ENCODE results near the gene SLC16A6. TPM values are rescaled to one million over a fixed set of nuclear protein-coding genes. Genes with fewer than 3 reads are reported as not detected.

The SLC16A6 gene
- polyA plus RNA-seq, 1 of the 3 experiments (the other 2 are of a cell fraction) = not detected

- no peak for TF ChIP-seq IRF3 (IDR thresholded peaks at IDR 0.05; ENCODE audit: low read depth, low read length)
- TF ChIP-seq TEAD4 (IDR thresholded peaks at IDR 0.05; ENCODE audit: borderline replicate concordance, insufficient read depth) = no peak
- no peak for TF ChIP-seq FOXJ3 (CRISPR knock-in tag; IDR thresholded peaks at IDR 0.05)
Measured at GRCh38 chr17:68324114-68324513, 33.2 kb upstream of the SLC16A6 start (continued).

GRCh38 chr17:68322630-68323029 is 31.7 kb upstream of the SLC16A6 start:
- Histone ChIP-seq H2AFZ (ENCODE audit: low read depth) (no peak overlapping the region), H3K27ac (ENCODE audit: low read depth in 2 of 2, low read length in 1 of 2) (no peak overlapping the region), H3K79me2 (ENCODE audit: insufficient read depth) (no peaks in the 10 kb centered on the region), H3K9me2 (no peaks in the 10 kb centered on the region), H3F3A (replicated peaks; ENCODE audit: insufficient read depth) (no peaks in the 10 kb centered on the region), H3K9ac (no peak overlapping the region), H3K4me3 (ENCODE audit: low read depth in 2 of 2, low read length in 1 of 2) (no peak overlapping the region), H3K9me3 (no peaks in the 10 kb centered on the region), H4K20me1 (ENCODE audit: insufficient read depth) (no peaks in the 10 kb centered on the region), H3K36me3 (replicated peaks in 1 of 2; ENCODE audit: control insufficient read depth in 1 of 2, insufficient read depth in 2 of 2, low read length in 1 of 2) (no peaks in the 10 kb centered on the region), H3K4me1 (ENCODE audit: control insufficient read depth in 1 of 2, insufficient read depth in 2 of 2, low read depth in 1 of 2, low read length in 1 of 2) (no peaks in the 10 kb centered on the region), H3K4me2 (no peak overlapping the region), H3K27me3 (ENCODE audit: insufficient read depth) (no peaks in the 10 kb centered on the region)
- 7% methylated on average over 3 of the region's 3 CpGs for WGBS (ENCODE audit: low lambda C conversion rate)
- ChIA-PET CTCF (interaction anchor here (1.7 to 2.3 kb wide), 2 partner anchors 76 to 114 kb away, joined by 5 to 8 read pairs; no protein-coding TSS in a partner anchor), POLR2A (no interaction called here)
- no peak for DNase-seq
- TF ChIP-seq FOXM1 (IDR thresholded peaks at IDR 0.05; ENCODE audit: low read depth) (no peak), ZBTB33 (IDR thresholded peaks at IDR 0.05; ENCODE audit: borderline replicate concordance, low read depth) (no peak), IRF3 (IDR thresholded peaks at IDR 0.05; ENCODE audit: low read depth, low read length) (no peak), PBX3 (IDR thresholded peaks at IDR 0.05) (no peak), RXRA (IDR thresholded peaks at IDR 0.05; ENCODE audit: borderline replicate concordance, low read depth) (no peak), EP300 (IDR thresholded peaks at IDR 0.05; ENCODE audit: borderline replicate concordance in 1 of 2, low read depth in 1 of 2, low read length in 1 of 2) (no peak), GATA2 (CRISPR knock-in tag; IDR thresholded peaks at IDR 0.05) (no peak), CTCF (IDR thresholded peaks at IDR 0.05) (no peak), MEF2A (IDR thresholded peaks at IDR 0.05; ENCODE audit: borderline replicate concordance, low read depth) (no peak), TCF12 (IDR thresholded peaks at IDR 0.05) (no peak), RAD21 (IDR thresholded peaks at IDR 0.05; ENCODE audit: low read length) (no peak), GABPA (IDR thresholded peaks at IDR 0.05; ENCODE audit: low read depth) (no peak), TEAD4 (IDR thresholded peaks at IDR 0.05; ENCODE audit: borderline replicate concordance, insufficient read depth) (no peak), NRF1 (IDR thresholded peaks at IDR 0.05; ENCODE audit: low read depth, low read length) (no peak)
